NCI-H2171 treated with DMSO at 0.1 percent for 48 hours (cell line): ENCODE measurements around the gene TRPC1.

Source experiments
- DNase-seq: peaks from one replicate; lab custom pipeline; 2025; lab: John Stamatoyannopoulos, UW

Gene TRPC1

GRCh38 chr3:142754494-142754893 is 30.7 kb downstream of the TRPC1 start:
- DNase-seq, result no peak

- no peak for DNase-seq
These were observed 44.5 kb downstream of the TRPC1 start for GRCh38 chr3:142768338-142768737.

GRCh38 chr3:142777927-142778326 is 54.1 kb downstream of the TRPC1 start:
- no peak for DNase-seq

- no peak for DNase-seq
These were observed 54.7 kb downstream of the TRPC1 start for GRCh38 chr3:142778541-142778940.

- no peak for DNase-seq
These were observed 55.8 kb downstream of the TRPC1 start for GRCh38 chr3:142779591-142779990.

DNA sequence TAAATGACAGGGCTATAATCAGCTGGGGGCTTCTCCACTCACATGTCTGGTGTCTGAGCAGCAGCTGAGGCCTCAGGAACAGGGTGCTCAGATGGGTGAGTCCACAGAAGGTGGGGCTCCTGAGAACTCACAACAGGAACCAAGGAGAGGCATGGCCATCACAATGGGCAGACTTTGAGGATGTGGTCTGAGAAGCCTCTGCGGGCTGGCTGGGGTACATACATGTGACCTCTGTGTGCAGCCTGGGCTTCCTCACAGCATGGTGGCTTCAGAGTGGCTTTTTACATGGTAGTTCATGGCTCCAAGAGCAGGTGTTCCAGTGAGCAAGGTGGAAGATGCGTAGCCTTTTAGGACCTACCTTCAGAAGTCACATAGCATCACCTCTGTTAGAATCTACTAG is 58.8 kb downstream of the TRPC1 start:
- DNase-seq, result no peak

GRCh38 chr3:142784228-142784627 is 60.4 kb downstream of the TRPC1 start:
- DNase-seq, result no peak

- DNase-seq, result no peak
These were observed 62.2 kb downstream of the TRPC1 start for GRCh38 chr3:142785996-142786395.

DNA sequence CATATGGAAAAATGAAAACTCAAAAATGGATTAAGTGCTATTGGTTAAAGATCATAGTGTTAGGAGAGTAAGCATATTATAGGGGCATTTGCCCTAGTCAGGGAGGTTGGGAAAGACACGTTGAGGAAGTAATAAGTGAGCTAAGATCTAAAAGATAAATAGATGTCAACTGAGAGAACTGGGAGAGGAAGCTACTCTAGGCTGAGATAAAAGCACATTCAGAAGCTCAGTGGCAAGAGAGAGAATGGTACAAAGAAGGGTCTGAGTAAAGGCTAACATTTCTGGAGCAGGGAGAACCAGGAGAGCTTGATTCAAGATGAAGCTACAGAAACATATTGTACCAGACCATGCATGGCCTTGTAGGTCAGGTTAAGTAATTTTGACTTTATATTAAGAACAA is 63.9 kb downstream of the TRPC1 start:
- no peak for DNase-seq

DNA sequence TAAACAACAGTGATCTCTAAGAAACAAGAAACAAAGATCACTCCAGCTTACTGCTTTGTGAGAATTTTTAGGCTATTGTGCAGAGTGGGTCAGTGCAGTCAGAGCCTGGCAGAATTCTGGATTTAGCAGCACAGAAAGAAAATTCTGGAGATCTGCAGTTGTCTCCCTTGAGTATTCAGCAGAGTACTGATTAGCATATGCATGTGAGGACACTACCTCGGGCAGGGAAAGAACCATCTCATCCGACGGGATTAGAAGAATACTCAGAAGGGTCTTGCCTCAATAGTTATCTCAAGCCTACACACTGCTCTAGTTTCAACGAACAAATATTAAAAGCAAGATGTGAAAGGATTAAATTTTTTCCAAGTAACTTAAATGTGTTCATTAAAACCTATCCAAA is 70.7 kb downstream of the TRPC1 start:
- no peak for DNase-seq

GRCh38 chr3:142795332-142795731 is 71.5 kb downstream of the TRPC1 start:
- DNase-seq, result no peak

GRCh38 chr3:142796823-142797222 is 73.0 kb downstream of the TRPC1 start:
- no peak for DNase-seq

- no peak for DNase-seq
These were observed 77.9 kb downstream of the TRPC1 start for GRCh38 chr3:142801746-142802145.

DNA sequence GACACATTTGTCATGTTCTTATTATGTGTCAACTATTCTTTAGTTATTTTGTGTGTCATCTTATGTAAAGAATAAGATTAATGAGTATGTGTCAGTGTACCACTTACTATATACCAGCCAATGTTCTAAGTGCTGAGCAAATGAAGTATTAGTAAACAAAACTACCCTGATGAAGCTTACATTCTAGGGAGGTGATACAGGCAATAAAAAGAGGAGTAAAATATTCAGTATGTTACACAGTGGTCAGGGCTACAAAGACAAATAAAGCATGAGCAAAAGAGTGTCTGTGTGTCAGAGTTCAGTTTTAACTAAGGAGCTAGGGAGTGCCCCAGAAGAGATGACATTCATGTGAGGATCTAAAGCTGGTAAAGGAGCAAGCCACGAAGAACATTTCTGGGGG is 79.1 kb downstream of the TRPC1 start:
- DNase-seq, result no peak

GRCh38 chr3:142808103-142808917 is 84.5 kb downstream of the TRPC1 start:
- DNase-seq, result no peak

GRCh38 chr3:142809259-142809658 is 85.4 kb downstream of the TRPC1 start:
- DNase-seq, result no peak

DNA sequence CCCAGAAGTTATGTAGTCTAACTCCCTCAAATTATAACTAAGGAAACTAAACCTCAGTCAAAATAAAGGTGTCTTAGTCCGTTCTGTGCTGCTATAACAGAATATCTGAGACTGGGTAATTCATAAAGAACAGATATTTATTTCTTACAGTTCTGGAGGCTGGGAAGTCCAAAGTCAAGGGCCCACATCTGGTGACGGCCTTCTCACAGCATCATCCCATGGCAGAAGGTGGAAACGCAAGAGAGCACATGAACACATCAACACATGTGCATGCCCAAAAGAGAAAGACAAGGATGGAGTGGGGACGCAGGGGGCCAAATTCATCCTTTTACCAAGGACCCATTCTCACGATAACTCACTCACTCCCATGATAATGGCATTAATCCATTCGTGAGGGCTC is 92.0 kb downstream of the TRPC1 start:
- no peak for DNase-seq

DNA sequence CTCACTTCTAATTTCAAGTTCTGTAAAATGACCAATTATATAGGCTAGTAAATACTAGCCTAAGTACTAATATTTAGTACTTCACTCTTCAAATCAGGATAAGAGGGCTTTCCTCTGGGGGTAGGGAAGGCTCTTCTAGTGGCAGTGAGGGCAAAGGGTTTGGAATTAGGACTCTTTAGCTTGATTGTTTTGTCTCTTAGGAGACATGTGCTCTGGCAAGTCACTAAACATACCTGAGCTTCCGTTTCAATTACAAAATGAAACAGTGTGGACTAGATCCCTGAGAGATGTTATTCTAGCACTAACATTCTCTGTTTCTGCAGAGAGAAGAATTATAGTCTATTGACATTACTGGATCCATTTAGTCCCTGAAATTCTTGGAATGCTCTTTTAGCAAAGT is 93.5 kb downstream of the TRPC1 start:
- no peak for DNase-seq

GRCh38 chr3:142817897-142818296 is 94.1 kb downstream of the TRPC1 start:
- DNase-seq, result no peak

DNA sequence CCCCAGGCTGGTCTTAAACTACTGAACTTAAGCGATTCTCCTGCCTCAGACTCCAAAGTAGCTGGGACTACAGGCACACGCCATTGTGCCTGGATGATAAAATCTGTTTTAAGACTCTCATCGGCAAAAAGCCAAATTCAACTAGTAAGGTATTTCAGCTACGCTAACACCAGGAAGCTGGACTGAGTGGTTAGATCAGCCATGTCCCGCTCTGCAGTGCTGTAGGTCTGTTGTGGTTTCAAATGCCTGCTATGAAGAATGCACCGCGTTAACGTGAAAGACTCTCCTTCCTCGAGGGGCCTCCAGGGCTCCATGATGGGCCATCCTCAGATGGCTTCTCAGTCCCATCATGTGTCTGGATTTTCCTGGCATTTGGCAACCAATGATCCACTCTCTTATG is 94.8 kb downstream of the TRPC1 start:
- DNase-seq, result no peak

DNA sequence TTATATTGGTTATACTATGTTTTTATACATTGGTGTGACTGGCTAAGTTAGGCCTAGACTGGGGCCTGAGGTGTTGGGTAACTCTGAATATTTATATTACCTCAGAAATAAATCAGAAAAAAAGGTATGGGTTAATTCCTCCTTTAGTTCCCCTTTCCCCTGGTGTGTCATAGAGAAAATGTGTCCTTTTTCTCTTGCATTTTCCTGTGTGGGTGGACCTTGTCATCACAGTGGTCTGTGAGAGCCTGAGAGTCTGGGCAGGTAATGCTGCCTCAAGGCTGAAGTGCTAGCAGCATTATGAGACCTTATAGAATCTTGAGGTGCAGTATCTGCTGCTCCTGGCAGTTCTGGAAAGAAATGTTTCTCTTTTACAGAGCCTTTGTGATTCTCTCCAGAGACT is 95.3 kb downstream of the TRPC1 start:
- no peak for DNase-seq

GRCh38 chr3:142828703-142829305 is 105.0 kb downstream of the TRPC1 start:
- DNase-seq, result peak; percentile 77

GRCh38 chr3:142837526-142837925 is 113.7 kb downstream of the TRPC1 start:
- DNase-seq, result no peak

- DNase-seq, result no peak
These were observed 116.0 kb downstream of the TRPC1 start for GRCh38 chr3:142839831-142840230.
